Medulla oblongata (tissue), 1 donor: ENCODE data around the gene AMPD3.

Experiments
- DNase-seq: peaks from one replicate; pipeline ENCODE4 v3.0.0-alpha.2; 2015; ENCODE audit errors: extremely low spot score

The AMPD3 gene

DNA sequence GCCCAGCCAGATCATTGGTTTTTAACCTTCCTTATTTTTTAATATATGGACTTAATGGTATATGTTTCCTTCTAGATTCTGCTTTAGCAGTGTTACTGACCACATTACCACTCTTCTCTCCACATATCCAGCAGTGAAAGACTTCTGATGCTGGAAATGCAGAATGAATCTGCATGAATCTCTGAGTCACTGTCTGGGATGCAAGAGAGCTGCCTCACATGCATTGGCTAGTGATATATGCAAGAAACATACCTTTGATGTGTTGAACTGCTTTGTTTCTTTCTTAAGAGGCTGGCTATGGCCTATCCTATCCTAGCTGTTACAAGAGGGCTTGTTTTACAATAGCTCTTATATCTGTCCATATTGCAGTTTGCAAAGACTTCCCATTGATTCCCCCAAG, 16.6 kb upstream of the AMPD3 start:
- no peak for DNase-seq

DNA sequence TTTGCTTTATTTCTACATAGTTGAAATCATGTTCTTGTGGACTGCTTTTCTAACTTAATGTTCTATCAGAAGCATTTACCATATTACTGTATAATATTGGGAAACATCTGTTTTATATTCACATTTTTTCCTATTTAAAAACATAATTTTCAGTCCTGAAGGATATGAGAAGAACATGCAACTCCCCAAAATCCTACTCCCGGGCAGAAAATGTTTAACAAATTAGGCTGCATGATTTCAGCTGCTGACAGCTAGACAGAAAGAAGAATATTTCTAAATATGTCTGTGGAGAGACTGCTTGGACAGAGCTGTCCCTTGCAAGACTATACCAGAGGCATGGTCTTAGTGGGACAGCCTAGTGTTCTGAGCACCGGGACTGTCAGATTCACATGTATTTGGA, 15.7 kb upstream of the AMPD3 start:
- no peak for DNase-seq

DNA sequence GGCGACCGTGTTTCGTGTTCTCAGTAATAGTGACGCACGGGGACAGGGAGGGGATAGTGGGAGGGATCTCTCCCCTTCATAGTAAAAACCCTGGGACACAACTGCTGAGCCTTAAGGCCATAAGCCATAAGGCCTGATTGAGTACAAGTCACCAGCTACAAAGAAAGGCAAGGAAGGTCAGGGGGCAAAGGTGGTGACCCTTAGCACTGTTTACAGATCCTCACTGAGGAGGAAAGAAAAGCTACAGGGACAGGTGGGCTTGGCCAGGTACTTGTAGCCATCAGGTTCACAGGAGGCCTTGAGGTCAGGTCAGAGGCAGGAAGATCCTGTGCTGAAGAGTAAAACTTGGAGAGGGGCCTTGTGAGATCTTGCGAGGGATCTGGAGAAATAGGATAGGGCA, 15.1 kb upstream of the AMPD3 start:
- no peak for DNase-seq

DNA sequence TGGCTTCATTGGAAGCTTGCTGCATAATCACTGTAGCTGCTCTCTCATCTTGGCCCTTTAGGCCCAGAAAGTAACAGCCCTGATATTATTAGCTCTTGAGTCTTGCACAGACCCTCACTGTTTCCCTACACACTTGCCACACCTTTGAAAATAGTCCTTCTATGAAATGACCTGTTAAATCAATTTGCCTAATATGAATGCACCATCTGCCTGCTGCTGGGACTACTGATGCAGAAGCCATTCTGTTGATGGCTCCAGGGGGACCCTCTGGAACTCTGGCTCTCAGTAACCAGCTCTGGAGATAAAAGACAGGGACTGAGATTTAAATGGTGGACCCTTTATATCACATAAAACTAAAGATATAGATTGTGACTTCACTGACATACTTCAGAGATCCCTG, 14.7 kb upstream of the AMPD3 start:
- DNase-seq, result no peak

GRCh38 chr11:10441091-10441490, 14.0 kb upstream of the AMPD3 start:
- no peak for DNase-seq

DNA sequence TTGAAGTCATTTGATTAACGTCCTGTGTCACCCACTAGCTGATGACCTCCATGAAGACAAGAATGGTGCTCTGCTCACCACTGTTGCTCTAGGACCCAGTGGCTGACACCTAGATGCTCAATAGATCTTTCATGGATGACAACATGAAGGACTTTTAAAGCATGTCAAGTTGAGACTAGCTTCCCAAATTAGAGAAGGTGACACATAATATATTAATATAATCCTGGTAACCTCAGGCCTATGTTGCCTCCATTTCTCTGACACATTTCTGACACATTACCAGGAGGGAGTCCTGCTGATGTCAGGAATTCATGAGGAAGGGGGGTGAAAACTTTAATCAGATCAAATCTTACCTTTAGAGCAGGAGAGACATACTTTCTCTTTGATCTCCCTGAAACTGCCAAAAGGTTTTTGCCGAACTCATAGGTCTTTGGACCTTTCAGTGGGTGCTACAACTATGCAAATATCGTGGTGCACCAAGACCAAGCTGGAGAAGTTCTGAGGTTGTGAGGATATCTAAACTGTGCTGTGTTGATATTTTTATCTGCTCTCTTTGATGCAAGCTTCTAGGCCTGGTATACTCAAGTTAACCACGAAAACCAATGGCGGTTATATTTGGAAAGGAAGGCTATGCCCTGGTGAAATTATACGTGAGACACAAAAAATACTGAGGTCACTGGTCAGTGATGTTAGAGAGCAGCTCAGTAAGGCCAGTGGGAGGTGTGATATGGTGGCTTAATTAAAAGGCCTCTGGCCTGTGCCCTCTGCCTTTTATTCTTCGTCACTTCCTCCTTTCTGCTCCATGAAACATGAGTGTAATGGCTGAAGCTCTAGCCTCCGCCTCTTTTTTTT, 13.2 kb upstream of the AMPD3 start:
- no peak for DNase-seq

DNA sequence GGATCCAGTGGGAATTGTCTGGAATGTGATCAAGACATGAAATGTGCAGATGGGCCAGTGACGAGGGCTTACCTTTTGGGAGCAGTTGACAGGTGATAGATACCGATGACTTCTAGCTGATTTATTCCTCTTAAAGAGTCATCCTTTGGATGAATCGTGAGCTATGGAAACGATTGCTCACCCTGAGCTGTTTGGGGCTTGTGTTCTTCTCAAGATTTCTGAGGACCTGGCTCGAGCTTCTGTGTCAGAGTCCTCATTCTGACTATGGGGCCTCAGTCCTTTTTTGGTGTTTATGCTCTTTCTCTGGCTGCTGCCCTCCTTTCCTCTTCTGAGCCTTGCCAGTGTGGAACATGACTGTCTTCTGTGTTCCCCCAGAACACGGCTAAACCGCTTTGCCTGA, 11.9 kb upstream of the AMPD3 start:
- DNase-seq, result no peak

- no peak for DNase-seq
Measured at GRCh38 chr11:10443721-10444235, 11.3 kb upstream of the AMPD3 start.

GRCh38 chr11:10444725-10445315, 10.2 kb upstream of the AMPD3 start:
- DNase-seq, result peak; percentile 48

DNA sequence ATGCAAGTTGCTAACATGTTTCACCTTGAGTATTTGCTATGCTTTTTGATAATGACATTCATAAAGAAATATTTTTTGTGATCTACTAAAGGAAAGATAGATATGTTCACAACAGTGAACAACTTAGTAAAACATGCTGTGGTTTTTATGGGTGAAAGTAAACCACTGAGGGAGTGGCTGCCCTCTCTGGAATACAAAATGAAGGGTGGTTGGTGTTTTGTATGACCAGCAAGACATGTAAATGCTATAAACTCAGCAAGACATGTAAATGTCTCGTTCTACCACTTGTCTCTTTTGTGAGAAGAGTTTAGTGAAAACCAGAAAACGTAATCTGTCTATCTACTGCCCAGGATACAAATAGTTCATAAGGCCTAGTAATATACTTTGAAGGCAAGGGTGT, 7.6 kb upstream of the AMPD3 start:
- no peak for DNase-seq

DNA sequence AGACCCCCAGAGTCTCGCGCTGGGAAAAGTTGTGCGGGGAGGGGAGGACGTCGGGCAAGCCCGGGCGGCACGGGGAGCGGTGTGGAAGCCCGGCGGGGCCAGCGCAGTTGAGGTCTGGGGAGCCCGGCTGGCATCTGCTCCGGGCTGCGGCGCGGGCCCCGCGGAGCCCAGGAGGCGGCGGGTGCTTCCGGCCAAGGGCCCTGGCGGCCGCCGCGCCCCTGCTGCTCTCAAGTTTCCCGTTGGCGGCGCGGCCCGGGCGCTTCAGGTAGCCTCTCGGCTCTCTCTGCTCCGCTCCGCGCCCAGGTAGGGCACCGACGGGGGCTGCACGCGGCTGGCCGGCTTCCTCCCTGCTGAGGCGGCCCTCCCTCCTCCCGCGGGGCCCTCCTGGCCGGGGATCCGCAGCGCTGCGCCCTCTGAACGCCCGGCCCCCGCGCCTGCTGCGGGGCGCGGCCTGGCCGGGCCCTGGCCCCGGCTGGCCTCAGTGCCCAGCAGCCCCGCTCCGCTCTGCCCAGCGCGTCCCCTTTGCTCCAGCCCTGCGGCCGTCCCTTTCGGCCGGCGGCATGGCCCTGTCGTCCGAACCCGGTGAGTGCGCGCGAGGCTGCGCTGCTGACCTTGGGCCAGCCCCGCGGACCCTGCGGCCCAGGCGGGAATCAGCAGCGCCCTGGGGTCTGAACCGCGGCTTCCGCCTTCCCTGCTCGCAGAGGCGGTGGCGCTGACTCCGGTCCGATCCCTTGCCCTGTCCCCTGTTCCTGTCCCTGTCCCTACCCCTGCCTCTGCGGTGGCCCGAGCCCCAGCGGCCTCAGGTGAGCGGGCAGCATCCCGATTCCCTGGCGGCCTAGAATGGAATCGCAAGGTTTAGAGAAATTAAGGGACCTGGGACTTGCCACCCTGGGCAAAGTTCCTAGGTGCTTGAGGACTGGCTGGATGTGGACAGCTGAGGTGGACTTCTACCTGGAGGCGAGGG, 4.3 kb upstream of the AMPD3 start:
- peak; percentile 39 for DNase-seq

DNA sequence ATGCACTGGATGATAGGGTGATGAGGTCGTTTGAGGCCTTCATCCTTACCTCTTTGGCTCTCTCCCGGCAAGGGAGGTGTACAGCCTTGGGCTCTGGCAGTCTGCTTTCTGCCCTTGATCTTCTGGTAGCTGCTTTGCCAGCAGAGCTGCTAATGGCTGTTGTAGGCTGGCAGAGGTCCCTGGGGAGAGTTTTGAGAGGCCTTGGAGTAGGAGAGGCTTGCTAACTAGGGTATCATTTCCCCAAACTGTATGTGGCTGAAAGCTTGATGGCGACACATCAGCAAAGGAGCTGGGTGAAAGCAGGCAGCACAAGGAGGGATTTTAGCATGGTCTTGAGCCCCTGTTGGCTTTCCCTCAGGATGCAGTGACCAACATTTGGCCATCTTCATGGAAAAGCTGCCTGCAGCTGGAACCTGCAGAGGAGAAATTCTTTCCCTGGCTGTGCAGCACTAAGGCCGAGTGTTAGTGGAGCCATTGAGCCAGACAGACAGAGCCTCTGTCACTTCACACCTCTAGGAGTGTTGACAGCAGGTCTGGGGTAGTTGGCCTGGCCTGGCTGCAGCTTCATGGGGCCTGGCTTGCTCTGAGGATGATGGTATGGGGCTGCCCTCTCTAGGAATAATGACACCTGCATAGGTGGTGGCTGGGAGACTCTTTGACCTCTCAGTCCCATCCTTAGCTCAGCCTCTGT, 3.5 kb upstream of the AMPD3 start:
- peak; percentile 48 for DNase-seq

- peak; percentile 62 for DNase-seq
Measured at GRCh38 chr11:10452211-10452767, 2.8 kb upstream of the AMPD3 start.

- DNase-seq, result no peak
Measured at GRCh38 chr11:10453261-10453660, 1.8 kb upstream of the AMPD3 start.

DNA sequence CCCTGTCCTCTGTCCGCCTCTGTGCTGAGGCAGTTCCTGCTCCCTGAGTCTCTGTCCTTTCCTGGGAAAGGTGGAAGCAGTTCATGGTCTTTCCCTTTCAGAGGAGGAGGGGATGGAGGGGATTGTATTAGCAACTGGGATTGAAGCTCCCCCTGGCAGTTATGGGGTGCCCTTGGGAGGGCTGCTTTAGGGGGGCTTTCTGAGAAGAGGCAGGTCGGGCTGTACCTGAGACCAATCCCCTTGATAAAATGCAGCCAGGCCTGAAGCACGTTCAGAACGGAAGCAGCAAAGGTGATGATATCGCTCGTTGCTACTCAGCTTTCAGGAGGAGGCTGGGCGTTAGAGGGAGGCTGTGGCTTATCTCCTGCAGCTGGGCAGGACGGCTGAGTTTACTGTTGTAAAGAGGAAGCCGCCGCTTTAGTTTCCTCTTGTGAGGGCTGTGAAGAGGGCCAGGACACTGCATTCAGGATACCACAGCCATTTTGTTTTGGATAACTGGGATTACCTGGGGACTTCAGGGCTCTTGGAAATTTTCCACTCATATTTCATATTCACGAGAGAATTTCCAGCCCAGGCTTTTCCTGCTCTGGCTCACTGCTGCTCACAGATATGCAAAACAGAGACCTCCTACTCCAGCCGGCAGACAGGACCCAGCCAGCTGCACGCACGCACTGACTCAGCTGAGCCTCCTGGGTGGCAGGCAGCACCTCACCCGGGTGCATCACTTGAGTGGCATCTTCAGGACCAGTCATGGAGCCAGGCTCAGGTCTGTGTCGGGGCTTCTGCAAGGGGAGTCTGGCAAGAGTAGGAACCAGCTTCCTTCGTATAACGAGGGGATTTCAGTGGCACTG, 798 bp downstream of the AMPD3 start:
- peak; percentile 68 for DNase-seq

- DNase-seq, result peak; percentile 32
Measured at GRCh38 chr11:10456519-10456918, 1.5 kb downstream of the AMPD3 start.

GRCh38 chr11:10457901-10458300, 2.8 kb downstream of the AMPD3 start:
- no peak for DNase-seq

DNA sequence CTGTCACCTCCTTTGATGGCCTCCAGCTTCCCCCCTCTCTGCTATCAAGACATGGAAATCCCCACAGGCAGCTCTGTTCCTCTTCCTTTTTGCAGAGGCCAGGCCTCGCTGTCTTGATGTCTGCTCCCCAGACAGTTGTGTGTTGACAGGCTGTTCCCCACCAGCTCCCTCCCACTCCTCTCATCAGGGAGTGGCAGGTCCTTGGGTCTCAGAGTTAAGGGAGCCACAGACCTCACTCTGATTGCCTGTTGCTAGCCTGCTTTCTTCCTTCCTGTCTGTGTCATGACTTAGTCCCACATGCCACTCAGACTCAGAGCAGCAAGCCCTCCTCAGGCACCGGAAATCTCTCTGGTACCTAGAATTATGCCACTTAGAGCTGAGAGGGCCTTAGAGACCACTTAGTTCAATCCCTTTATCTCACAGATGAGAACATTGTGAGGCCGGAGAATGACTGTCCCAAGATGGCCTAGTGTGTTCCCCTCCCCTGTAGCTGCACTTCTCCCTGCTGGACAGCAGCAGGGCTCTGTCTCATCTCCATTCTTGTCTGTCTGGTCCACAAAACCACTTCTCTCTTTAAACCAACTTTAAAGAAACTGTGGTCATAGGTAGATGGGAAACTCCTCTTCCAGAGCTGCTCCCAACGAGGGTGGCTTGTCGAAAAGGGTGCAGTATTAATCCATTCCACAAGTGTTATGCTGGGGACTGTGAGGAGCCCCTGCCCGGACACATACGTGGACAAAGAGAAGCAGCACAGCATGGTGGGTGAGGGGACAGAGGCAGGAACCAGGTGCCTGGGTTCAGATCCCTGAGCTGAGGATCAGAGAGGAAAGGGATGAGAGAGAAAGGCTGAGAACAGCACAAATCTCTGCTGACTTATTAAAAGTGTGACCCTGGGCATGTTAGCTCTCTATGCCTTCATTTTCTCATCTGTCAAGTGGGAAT, 4.2 kb downstream of the AMPD3 start:
- DNase-seq, result peak; percentile 57
